Measurements from ENCODE around the gene DAZAP1. TPM values are rescaled to one million over a fixed set of nuclear protein-coding genes. Genes with fewer than 3 reads are reported as not detected.
A peak's percentile ranks its signal among the peaks of the same experiment; 100 is the strongest.

DAZAP1 gene
- total RNA-seq, 1 experiment from 2014 or later, result 115 TPM

DNA sequence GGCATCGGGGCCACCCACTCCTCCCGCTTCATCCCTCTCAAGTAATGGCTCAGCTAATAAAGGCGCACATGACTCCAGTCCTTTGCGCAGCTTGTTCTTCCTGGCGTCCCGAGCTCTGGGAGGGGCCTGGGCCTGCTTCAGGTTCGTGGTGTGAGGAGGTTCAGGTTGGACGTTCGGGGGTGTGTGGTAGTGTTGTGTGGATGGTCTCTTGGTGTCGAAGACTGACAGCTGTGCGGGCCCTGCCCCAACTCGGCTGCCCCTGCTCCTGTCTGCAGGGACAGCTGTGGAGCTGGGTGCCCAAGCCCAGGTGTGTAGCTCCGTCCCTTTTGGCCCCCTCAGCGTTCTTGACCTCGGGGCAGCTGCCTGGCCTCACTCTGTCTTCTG is 33.0 kb downstream of the DAZAP1 start:
- no peak for DNase-seq (ENCODE audit: low read depth)

DNA sequence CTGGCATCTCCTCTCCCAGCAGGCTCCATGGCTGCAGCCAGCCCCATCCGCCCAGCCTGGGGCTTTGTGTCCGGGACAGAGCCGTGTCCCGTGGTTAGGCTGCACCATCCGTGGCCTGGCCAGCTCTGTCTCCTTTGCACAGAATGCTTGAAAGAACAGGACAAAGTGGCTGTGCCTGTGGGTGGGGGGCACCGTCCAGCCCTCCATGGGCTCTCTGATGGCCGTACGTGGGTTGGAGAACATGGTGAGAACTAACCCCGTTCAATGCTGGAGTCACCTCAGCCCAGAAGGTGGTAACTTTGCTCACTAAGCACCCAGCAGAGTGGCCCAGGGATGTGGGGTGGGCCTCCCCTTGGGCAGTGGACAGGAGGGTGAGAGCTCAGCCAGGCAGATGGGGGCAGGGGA is 33.6 kb downstream of the DAZAP1 start:
- no peak for DNase-seq (ENCODE audit: low read depth)

DNA sequence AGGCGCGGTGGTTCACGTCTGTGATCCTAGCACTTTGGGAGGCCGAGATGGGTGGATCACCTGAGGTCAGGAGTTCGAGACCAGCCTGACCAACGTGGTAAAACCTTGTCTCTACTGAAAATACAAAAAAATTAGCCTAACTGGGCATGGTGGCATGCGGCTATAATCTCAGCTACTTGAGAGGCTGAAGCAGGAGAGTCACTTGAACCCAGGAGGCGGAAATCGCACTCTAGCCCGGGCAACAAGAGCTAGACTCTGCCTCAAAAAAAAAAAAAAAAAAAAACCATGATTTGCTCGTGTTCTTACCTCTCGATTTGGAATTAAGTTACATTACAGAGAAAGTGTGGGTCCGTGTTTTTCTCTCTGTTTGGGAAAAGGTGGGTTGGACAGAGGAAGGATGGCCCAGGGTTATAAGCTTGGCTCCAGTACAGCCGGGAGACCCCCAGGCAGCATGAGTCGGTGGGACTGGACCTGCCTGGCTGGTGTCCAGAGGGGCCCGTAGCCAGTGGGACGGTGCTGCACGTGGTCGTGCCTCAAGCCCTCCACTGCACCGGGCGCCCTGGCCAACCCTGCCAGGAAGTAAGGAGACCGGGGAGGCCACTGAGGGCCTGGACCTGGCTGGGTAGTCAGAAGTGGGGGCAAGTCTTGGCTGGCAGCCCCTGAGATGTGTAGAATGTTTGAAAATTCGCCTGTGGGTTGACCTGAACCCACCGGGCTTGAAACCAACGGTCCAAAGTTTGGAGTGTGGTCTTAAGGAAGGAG is 34.5 kb downstream of the DAZAP1 start:
- DNase-seq (ENCODE audit: low read depth), result no peak

- peak; percentile 84 for DNase-seq (ENCODE audit: low read depth)
These were observed 38.0 kb downstream of the DAZAP1 start for GRCh38 chr19:1445185-1445931.

GRCh38 chr19:1445932-1446712 is 38.7 kb downstream of the DAZAP1 start:
- DNase-seq (ENCODE audit: low read depth), result peak; percentile 81

GRCh38 chr19:1446713-1447481 is 39.5 kb downstream of the DAZAP1 start:
- DNase-seq (ENCODE audit: low read depth), result peak; percentile 49

DNA sequence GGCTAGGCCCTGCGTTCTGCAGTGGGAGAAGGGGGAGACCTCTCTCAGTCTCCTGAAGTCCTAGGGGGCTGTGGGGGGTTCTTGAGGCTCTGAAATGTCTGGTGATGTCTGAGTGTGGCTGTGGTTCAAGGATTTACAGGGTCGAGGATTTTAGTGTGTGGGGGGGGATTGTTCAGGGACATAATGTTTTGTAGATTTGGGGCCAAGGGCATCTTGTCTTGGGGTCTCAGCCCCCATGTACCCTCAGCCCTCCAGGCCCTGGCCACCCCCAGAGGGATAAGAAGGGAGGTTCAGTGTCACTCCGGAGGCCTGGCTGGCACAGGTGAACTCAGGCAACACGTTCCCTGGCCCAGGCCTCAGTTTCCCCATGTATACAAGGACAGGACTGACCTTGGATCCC is 40.1 kb downstream of the DAZAP1 start:
- DNase-seq (ENCODE audit: low read depth), result no peak

- no peak for DNase-seq (ENCODE audit: low read depth)
These were observed 40.6 kb downstream of the DAZAP1 start for GRCh38 chr19:1447944-1448343.

- peak; percentile 79 for DNase-seq (ENCODE audit: low read depth)
These were observed 42.4 kb downstream of the DAZAP1 start, which contains the start of gene APC2 for GRCh38 chr19:1449467-1450442. Gene APC2 (plus strand): TSS chr19:1450121. CDS start chr19:1453002, 2,881 bp downstream.

DNA sequence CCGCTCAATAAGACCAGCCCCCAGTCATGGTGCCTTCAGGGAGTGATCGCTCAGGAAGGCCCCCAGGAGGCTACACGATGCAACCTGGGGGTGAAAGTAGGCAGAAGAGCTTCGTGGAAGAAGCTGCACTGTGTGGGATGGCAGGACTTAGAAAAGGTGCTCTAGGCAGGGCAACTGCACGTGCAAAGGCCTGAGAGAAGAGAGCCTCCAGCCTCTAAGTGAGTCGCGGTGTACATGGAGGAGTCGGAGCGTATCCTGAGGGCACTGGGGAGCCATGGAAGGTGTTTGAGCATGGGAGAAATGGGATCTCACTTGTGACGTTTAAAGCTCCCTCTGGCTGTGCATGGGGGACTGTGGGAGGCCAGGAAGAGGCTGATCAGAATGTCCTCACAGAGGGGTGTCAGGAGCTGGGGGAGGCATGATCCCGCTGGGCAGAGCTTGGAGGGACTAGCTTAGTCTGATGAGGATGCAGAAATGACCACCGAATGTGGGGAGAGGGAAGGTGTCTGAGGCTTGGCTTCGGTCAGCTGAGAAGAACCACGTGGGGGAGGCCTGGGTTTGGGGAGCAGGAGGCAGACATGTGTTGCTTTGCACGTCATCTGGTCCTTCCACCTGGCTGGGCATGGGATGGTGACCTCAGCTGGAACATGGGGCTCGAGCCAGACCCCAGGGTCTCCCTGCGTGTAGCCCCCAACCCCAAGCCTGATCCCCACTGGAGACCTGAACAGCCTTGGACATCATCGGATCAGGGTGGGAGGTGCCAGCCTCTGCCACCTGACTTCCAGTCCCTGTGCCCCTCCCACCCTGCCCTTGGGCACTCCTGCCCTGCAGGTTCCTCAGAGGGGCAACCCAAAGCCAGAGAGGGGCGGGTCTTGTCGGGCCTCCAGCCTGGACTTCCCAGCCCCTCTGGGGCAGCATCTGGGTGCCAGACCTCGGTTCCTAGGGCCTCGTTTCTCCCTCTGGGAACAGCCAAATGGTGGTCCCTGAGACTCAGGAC is 43.6 kb downstream of the DAZAP1 start:
- no peak for DNase-seq (ENCODE audit: low read depth)

DNA sequence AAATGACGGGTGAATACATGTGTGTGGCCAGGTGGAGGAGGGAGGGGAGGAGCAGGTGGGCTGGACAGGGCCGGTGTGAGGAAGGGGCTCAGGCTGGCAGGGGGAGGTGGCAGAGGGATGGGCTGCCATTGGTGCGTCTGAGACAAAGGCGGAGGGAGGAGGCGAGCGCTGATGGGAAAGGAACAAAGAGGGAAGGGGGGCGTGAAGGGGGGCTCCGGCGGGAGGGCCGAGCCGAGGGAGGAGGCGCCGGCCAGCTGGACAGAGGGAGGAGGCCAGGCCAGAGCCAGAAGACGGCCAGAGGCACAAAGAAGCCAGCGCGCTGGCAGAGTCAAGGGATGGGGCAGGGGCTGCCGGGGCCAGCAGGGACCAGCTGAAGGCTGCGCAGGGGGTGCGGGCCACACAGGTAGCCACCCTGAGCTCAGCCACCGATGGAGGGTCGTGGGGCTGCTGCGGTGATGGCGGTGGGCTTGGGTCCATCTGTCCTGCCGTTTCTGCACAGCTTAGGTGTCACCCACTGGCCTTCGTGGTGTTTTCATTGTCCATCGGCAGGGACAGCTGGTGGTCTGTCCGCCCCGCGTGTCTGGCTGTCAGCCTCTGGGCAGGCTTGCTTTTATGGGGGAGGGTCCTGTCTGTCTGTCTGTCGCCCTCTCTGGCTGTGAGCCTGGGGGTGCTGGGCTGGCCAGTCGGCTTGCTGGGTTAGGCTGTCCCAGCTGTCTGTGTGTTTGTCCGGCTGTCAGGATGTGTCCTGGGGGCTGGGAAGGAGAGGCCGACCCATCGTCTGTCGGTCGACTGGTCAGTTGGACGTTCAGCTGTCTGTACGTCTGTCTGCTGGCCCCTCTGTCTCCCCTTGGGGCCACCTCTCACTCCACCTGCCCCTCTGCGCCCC is 44.8 kb downstream of the DAZAP1 start:
- DNase-seq (ENCODE audit: low read depth), result no peak

DNA sequence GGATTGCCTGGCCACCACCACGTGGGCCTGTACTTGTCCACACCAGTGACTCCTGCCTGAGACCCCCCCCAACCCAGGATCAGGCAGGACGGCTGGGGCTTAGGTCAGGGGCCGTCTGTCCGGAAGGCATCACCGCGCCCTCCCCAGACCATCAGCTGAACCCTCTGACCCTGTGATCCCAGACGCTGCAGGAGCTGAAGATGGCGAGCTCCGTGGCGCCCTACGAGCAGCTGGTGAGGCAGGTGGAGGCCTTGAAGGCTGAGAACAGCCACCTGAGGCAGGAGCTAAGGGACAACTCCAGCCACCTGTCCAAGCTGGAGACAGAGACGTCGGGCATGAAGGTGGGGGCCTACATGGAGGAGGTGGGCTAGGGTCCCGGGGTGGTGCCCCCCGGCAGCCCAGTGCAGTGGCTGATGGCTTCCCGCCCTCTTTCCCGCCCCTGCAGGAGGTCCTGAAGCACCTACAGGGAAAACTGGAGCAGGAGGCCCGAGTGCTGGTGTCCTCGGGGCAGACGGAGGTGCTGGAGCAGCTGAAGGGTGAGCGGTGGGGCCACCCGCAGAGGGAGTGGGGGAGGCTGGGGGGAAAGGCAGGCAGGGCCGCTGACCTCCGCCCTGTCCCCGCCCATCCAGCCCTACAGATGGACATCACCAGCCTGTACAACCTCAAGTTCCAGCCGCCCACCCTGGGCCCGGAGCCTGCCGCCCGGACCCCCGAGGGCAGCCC is 45.6 kb downstream of the DAZAP1 start:
- DNase-seq (ENCODE audit: low read depth), result no peak

GRCh38 chr19:1453525-1454364 is 46.4 kb downstream of the DAZAP1 start:
- peak; percentile 85 for DNase-seq (ENCODE audit: low read depth)

DNA sequence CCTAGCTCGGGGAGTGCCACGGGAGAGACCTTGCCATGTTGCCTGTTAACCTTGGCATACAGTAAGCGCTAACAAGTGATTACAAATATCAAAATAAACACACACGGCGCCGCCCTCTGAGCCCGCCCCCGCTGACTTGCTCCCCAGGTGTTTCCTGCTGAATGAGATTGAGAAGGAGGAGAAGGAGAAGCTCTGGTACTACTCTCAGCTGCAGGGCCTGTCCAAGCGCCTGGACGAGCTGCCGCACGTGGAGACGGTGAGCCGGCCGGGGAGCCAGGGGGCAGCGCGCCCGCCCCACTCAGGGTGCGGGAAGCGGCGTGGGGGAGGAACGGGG is 47.6 kb downstream of the DAZAP1 start:
- DNase-seq (ENCODE audit: low read depth), result no peak

GRCh38 chr19:1455336-1456120 is 48.1 kb downstream of the DAZAP1 start:
- DNase-seq (ENCODE audit: low read depth), result peak; percentile 72

Measured in Daoy (cell line).